Measurements from ENCODE around the gene STAT1.
A peak's percentile ranks its signal among the peaks of the same experiment; 100 is the strongest.

Gene STAT1

GRCh38 chr2:191031256-191031655, 17.3 kb upstream of the STAT1 start:
- no peak for DNase-seq (ENCODE audit: low spot score)

DNA sequence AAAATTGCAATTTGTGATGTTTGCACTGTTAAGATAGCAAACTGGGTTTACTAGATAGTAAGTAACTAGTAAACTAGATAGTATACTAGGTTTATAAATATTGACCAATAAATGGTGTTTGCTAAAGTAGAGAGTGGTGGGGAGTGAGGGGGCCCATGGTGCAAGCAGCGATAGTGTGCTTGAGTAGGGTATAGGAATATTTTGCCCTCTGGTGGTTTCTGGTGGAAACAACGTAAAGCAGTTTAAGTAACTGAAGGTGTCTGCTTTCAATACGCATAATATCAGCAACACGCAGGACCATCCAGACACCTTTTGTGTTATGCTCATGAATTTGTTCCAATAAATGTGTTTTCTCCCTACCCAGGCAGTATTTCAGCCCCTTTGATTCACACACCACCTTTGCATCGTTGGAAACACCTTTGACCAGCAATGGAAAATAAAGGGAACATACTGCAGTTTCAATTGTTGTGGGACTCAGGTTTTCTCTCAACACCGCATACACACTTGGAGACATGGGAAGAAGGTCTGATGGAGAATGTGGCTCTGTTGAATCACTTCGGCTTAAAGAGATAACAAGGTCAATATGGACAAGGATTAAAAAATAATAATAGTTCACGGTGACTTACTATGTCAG, 16.7 kb upstream of the STAT1 start:
- DNase-seq (ENCODE audit: low spot score): peak; percentile 75

DNA sequence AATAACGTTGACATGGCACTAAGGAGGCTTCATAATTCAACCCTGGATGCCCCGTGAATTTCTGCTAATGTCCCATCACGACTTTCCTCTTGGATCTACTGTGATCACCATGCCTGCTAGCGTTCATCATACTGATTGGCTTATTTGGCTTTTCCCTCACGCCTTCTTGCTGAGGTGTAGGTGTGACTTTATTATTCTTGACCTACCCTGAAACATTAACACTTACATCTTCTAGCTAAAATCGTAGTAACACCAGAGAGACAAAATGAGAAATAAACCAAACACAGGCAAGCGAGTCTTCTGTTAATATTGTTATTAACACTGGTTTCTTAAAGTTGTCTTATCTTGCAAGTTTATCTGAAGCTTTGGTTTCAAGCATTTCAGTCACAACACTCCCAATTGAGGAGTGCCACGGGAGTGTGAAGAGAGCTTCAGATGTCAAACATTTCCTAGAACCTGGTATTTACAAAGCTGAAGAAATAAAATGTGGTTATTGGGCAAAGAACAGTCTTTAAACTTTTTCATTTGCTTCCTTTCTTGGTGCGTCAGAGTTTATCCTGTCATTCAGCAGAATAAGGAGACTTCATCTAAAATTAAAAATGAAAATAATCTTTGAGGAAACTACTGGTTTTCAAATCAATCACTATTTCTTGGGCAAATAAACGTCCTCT, 15.4 kb upstream of the STAT1 start:
- no peak for DNase-seq (ENCODE audit: low spot score)

DNA sequence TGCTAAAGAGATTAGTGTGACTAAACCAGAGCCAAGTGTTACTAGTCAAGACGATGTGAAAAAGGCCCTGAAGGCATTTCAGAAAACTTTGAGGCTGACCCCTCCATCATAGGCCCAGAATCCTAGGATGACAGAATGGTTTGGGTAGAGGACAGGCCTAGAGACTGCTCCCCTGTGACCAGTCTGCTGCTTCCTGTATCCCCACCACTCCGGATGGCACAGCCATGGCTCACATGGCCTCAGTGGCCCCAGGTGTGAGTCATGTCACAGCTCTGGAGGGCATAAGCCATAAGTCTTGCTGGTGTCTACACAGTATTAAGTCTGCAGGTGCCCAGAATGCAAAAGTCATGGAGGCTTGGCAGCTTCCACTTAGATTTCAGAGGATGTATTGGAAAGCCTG, 12.4 kb upstream of the STAT1 start:
- no peak for DNase-seq (ENCODE audit: low spot score)

DNA sequence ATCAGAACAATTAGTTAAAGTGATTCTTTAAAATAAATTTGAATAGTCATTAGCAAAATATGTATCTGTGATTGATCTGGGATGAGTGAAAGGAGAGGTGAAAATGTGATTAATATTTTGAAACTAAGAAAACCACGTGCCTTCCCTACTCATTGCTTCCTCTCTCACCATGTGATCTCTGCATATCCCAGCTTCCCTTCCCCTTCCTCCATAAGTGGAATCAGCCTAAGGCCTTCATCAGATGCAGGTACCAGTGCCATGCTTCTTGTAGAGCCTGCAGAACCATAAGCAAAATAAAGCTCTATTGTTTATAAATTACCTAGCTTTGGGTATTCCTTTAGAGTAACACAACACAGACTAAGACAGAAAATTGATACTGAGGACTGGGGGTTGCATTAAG, 11.2 kb upstream of the STAT1 start:
- no peak for DNase-seq (ENCODE audit: low spot score)

GRCh38 chr2:191023235-191023679, 9.3 kb upstream of the STAT1 start:
- peak; percentile 78 for DNase-seq (ENCODE audit: low spot score)

DNA sequence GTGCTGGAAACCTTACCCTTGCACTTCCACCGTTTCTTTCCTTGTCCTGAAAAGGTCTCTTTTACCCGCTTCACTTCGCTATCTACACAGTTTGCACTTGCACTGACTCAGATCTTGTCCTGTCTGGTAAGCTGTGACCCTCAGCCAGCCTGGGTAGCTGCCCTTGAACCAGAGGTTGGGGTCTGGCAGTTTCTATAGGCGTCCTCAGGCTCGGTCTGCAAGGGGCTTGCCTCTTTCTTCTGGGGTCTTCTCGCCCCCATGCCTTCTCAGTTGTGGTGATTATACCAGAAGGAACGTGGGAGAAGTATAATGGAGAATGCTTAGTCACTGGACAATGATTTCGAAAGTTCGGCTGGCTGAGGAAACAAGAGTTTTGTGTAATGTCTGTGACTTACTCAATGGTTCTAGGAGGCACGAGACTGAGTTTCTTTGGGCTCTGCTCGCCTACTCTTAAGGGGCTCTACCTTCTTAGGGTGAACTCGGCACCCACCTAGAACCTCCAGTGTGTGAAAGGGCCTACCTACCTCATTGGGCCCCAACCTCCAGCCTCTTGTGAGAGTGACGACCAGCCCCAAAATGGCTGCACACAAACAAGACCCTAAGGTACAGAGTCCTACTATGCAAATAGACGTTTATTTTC, 6.9 kb upstream of the STAT1 start:
- DNase-seq (ENCODE audit: low spot score): peak; percentile 68

DNA sequence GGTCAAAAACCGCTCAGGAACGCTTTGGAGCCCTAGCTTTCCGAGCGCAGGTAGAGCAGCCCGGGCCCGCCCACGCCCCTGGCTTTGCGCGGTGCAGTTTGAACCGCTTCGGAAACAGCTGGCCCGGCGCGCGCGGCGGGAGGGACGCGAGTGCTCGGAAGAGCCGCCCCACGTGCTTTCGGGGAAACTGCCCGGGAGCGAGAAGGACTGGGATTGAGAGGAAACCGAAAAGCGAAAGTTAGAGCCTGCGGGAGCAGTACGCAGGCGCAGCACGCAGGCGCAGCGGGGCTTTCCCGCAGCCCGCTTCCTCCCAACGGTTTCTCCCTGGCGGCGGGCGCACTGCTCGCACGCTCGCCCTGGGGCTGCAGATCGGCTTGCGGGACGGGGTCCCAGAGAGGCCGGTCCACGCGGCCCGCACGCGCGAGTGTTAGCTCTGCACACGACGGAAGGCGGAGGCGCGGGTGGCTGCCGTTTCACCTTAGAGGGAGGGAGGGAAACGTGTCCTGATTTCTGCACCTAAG, 6.3 kb upstream of the STAT1 start:
- peak; percentile 94 for DNase-seq (ENCODE audit: low spot score)

DNA sequence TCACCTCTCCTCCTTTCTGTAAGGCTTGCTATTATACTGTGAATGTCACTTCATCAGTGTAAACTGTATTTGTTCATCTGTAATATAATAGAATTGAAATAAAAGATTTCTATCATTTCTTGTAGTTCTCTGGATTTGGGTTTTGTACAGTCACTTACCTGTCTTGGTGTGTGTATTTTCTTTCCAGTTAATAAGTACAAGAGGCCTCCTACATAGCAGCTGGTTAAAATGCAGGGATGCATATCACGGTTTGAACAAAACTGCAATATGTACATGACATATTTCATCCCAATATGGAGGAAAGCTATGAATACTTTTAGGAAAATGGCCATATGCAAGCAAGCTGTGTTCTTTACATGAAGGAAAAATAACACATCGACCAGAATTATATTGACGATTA, 5.4 kb upstream of the STAT1 start:
- DNase-seq (ENCODE audit: low spot score): no peak

GRCh38 chr2:191018643-191019119, 4.7 kb upstream of the STAT1 start:
- DNase-seq (ENCODE audit: low spot score): no peak

GRCh38 chr2:191018048-191018447, 4.1 kb upstream of the STAT1 start:
- no peak for DNase-seq (ENCODE audit: low spot score)

DNA sequence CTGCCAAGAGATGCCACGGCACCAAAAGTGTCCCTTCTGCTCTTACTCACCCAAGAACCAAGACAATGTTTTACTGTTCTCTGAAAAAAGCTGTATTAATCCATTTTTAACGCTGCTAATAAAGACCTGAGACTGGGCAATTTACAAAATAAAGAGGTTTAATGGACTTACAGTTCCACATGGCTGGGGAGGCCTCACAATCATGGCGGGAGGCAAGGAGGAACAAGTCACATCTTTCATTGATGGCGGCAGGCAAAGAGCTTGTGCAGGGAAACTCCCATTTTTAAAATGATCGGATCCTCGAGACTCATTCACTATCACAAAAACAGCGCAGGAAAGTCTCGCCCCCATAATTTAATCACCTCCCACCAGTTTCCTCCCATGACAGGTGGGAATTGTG, 1.9 kb upstream of the STAT1 start:
- no peak for DNase-seq (ENCODE audit: low spot score)

DNA sequence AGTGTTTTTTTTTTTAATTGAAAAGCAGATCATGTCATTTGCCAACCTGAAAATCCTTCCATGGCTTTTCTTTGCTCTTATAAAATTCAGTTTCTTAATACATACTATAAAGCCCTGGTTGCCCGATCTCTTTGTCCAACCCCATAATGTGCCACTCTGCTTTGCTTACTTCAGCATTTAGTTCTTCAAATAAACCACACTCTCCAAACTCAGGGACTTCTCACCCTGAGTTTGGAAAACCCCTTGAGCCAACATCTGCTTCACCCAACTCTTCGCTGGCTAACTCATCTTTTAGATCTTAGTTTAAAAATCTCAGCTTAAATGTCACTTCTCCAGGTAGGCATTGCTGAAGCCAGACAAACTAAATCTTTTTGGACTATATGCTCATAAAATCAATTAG, 1.3 kb upstream of the STAT1 start:
- DNase-seq (ENCODE audit: low spot score): no peak

GRCh38 chr2:191014653-191015020, 666 bp upstream of the STAT1 start:
- no peak for DNase-seq (ENCODE audit: low spot score)

DNA sequence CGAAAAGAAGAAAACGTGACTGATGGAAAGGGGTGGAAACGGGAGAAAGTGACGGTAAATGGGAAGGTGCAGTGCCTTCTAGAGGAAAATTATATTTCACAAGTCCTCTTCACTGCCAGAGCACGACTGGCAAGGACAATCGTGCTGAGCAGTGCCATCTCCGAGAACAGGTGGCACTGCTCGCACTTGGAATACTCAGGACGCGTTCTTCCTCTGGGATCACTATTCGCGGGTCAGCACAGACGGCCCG, 364 bp downstream of the STAT1 start:
- DNase-seq (ENCODE audit: low spot score): no peak

- no peak for DNase-seq (ENCODE audit: low spot score)
Observed at GRCh38 chr2:191012845-191013681, 908 bp downstream of the STAT1 start.

GRCh38 chr2:191012346-191012745, 1.6 kb downstream of the STAT1 start:
- no peak for DNase-seq (ENCODE audit: low spot score)

GRCh38 chr2:191010887-191011885, 2.8 kb downstream of the STAT1 start:
- no peak for DNase-seq (ENCODE audit: low spot score)

GRCh38 chr2:191009541-191010374, 4.2 kb downstream of the STAT1 start:
- no peak for DNase-seq (ENCODE audit: low spot score)

GRCh38 chr2:191008286-191008685, 5.7 kb downstream of the STAT1 start:
- no peak for DNase-seq (ENCODE audit: low spot score)
